HepG2 (cell line): ENCODE measurements around the gene AGAP1. TPM values are rescaled to one million over a fixed set of nuclear protein-coding genes. Genes with fewer than 3 reads are reported as not detected.

Source experiments
- ATAC-seq: fragments of 200-7000 bp; cut with Tn5 transposase; 3 replicates; pipeline ENCODE4 v1.9.1; 2020; ENCODE audit warnings: mild to moderate bottlenecking, moderate library complexity
- BruUV-seq: library from RNA; stranded (reverse); fragments of 400-500 nt; replicated peaks from 2 replicates; lab custom pipeline; 2021; lab: Mats Ljungman, UMichigan
- CTCF ChIA-PET: fragments of 300-600 bp; formaldehyde crosslinking; extraction: SDS; loops from one replicate; lab custom pipeline; 2021; ENCODE audit warnings: low total read pairs, inconsistent platforms, low intra/inter-chr PET ratio; lab: Yijun Ruan, JAX
- POLR2A ChIA-PET: fragments of 350-600 bp; sonication (Branson Sonifier 250); formaldehyde crosslinking; loops from one replicate; lab custom pipeline; 2020; ENCODE audit warnings: antibody characterized with exemption, inconsistent platforms; lab: Yijun Ruan, JAX
- DNase-seq: peaks from one replicate; pipeline ENCODE4 v3.0.0-alpha.2; 2015; ENCODE audit warnings: low spot score
- FAIRE-seq: peaks from 3 replicates; lab custom pipeline; 2011; peaks lifted over from hg19 to GRCh38; lab: Jason Lieb, UNC
- H2AFZ ChIP-seq: one replicate; pipeline ENCODE4 v1.6.1; 2011; ENCODE audit warnings: low read length, inconsistent platforms
- H3K27ac ChIP-seq: fragments of 300-600 bp; 3 replicates; pipeline ENCODE4 v1.8.0; 2011; ENCODE audit warnings: mixed run types, mild to moderate bottlenecking, mixed read lengths, low read length, inconsistent platforms; ENCODE audit not compliant: insufficient read depth; ENCODE audit errors: extremely low read length
- H3K27me3 ChIP-seq, 2 experiments: fragments of 200-600 bp in 1 of 2; 2 replicates in 1 of 2; 3 replicates in 1 of 2; pipeline versions ENCODE4 v1.6.0 to v1.8.0; 2011; ENCODE audit warnings: low read length in 2 of 2, mild to moderate bottlenecking in 2 of 2, moderate library complexity in 2 of 2, inconsistent platforms in 1 of 2; ENCODE audit not compliant: insufficient read depth in 2 of 2, control insufficient read depth in 1 of 2
- H3K36me3 ChIP-seq, 2 experiments: fragments of 200-600 bp in 1 of 2; replicated peaks in 1 of 2; 2 replicates in 1 of 2; 3 replicates in 1 of 2; pipeline versions ENCODE4 v1.5.1 to v1.8.0; 2011; ENCODE audit warnings: low read length in 2 of 2, inconsistent platforms in 1 of 2; ENCODE audit not compliant: insufficient read depth in 2 of 2, control insufficient read depth in 1 of 2
- H3K4me1 ChIP-seq: 2 replicates; pipeline ENCODE4 v1.5.1; 2012; ENCODE audit warnings: low read length, inconsistent platforms; ENCODE audit not compliant: insufficient read depth
- H3K4me2 ChIP-seq: 2 replicates; pipeline ENCODE4 v1.6.0; 2011; ENCODE audit warnings: low read depth, low read length, inconsistent platforms
- H3K4me3 ChIP-seq, 3 experiments: fragments of 200-600 bp in 1 of 3; sonication (generic), shearing (Covaris generic) in 1 of 3; replicated peaks in 1 of 3; 2 replicates each; pipeline ENCODE4 v1.5.1; 2011 to 2016; ENCODE audit warnings: low read length in 3 of 3, inconsistent platforms in 2 of 3, low read depth in 2 of 3, mild to moderate bottlenecking in 2 of 3, control low read depth in 1 of 3, mixed read lengths in 1 of 3; ENCODE audit not compliant: insufficient read depth in 1 of 3
- H3K79me2 ChIP-seq: one replicate; pipeline ENCODE4 v1.6.1; 2011; ENCODE audit warnings: low read length, inconsistent platforms; ENCODE audit not compliant: insufficient read depth
- H3K9ac ChIP-seq: 2 replicates; pipeline ENCODE4 v1.6.0; 2011; ENCODE audit warnings: mild to moderate bottlenecking, low read depth, low read length, inconsistent platforms; ENCODE audit not compliant: insufficient read depth
- H3K9me3 ChIP-seq: 2 replicates; pipeline ENCODE4 v1.5.1; 2012; ENCODE audit warnings: mild to moderate bottlenecking, low read length
- H4K20me1 ChIP-seq: 2 replicates; pipeline ENCODE4 v1.6.0; 2011; ENCODE audit warnings: inconsistent platforms, mild to moderate bottlenecking, low read length, moderate library complexity; ENCODE audit not compliant: insufficient read depth
- CENPX ChIP-seq: sonication (generic); formaldehyde crosslinking; IDR thresholded peaks from 2 replicates; pipeline ENCODE4 v1.9.0; 2021; ENCODE audit warnings: mild to moderate bottlenecking, missing genetic modification reagents, moderate library complexity
- MBD4 ChIP-seq: IDR thresholded peaks from 2 replicates; pipeline ENCODE4 v1.6.1; 2012; ENCODE audit warnings: low read length, inconsistent platforms, borderline replicate concordance
- NFYB ChIP-seq: sonication (generic); formaldehyde crosslinking; IDR thresholded peaks from 2 replicates; pipeline ENCODE4 v1.4.0; 2020; ENCODE audit warnings: missing genetic modification reagents
- NR2F1 ChIP-seq, 2 experiments: fragments of 450-650 bp in 1 of 2; formaldehyde crosslinking in 1 of 2; IDR thresholded peaks; 2 replicates each; pipeline versions ENCODE4 v1.5.0 to v1.6.1; 2016 to 2020; ENCODE audit warnings: mild to moderate bottlenecking in 1 of 2, missing compliant biosample characterization in 1 of 2, missing genetic modification reagents in 1 of 2, moderate library complexity in 1 of 2
- SMYD3 ChIP-seq: sonication (generic); formaldehyde crosslinking; IDR thresholded peaks from 2 replicates; pipeline ENCODE4 v1.8.1; 2023; ENCODE audit warnings: mild to moderate bottlenecking, missing genetic modification reagents
- THRA ChIP-seq: sonication (generic); formaldehyde crosslinking; IDR thresholded peaks from 2 replicates; pipeline ENCODE4 v1.4.0; 2020; ENCODE audit warnings: missing genetic modification reagents, borderline replicate concordance
- ZBED4 ChIP-seq: sonication (generic); formaldehyde crosslinking; IDR thresholded peaks from 2 replicates; pipeline ENCODE4 v1.4.0; 2020; ENCODE audit warnings: missing genetic modification reagents, borderline replicate concordance
- ZNF12 ChIP-seq: sonication (generic); formaldehyde crosslinking; IDR thresholded peaks from 2 replicates; pipeline ENCODE4 v1.5.0; 2020; ENCODE audit warnings: missing genetic modification reagents
- ZNF280D ChIP-seq: sonication (generic); formaldehyde crosslinking; IDR thresholded peaks from 2 replicates; pipeline ENCODE4 v1.5.1; 2020; ENCODE audit warnings: mild to moderate bottlenecking, missing genetic modification reagents
- ZNF660 ChIP-seq: sonication (generic); formaldehyde crosslinking; IDR thresholded peaks from 2 replicates; pipeline ENCODE4 v1.5.1; 2020; ENCODE audit warnings: mild to moderate bottlenecking, low read depth, missing genetic modification reagents, borderline replicate concordance
- WGBS: methylation state at CpG from one replicate; pipeline ENCODE4 v1.1.6; 2017; ENCODE audit warnings: low lambda C conversion rate; 5-methylcytosine and 5-hydroxymethylcytosine counted together
- in situ Hi-C: cut with HindIII; loops from 2 replicates; pipeline ENCODE4 v1.10.0; 2017; ENCODE audit warnings: low pct_unique_long_range_greater_than_20kb; ENCODE audit not compliant: extremely low pct_ligation_motif_present
- intact Hi-C: fragments of 100-400 bp; cut with micrococcal nuclease; formaldehyde crosslinking; loops from one replicate; pipeline ENCODE4 v1.10.0; 2022; ENCODE audit not compliant: unreplicated experiment
- polyA plus RNA-seq, 8 experiments: library from polyadenylated mRNA; depleted of rRNA in 3 of 8; stranded (reverse) in 7 of 8; unstranded in 1 of 8; fragments of >200 nt; fragmentation: Illumina TruSeq in 4 of 8; extraction: Trizol in 4 of 8; gene quantifications; 2 replicates each; pipeline versions ENCODE4 v1.2.1 to v1.2.3, GENCODE V29; 2011 to 2016; ENCODE audit warnings: low read depth in 4 of 8, missing spikeins in 1 of 8, mixed read lengths in 1 of 8; ENCODE audit not compliant: insufficient read depth in 1 of 8
- total RNA-seq, 5 experiments: library from RNA; depleted of rRNA; stranded (reverse); fragments of >200 nt; fragmentation: Illumina TruSeq; extraction: Trizol; gene quantifications; 2 replicates each; pipeline ENCODE4 v1.2.3, GENCODE V29; 2016; ENCODE audit warnings: low read depth in 1 of 5

The AGAP1 gene
- total and polyA plus RNA-seq, 2 of the 13 experiments (the other 11 are each of a cell fraction or from before 2014, with no cell fraction given) = 21.2 to 32.7 TPM

- no peak for TF ChIP-seq CENPX (CRISPR knock-in tag)
- no peak for TF ChIP-seq THRA (CRISPR knock-in tag)
- peak; percentile 96 for TF ChIP-seq ZNF12
- no peaks in the 10 kb centered on the region for H3K79me2 ChIP-seq
- H3K27me3 ChIP-seq = no peaks in the 10 kb centered on the region
- 0 out of 5 replicates have a peak, but pooled peaks cover 0 to 1% of the 10 kb centered on the region in 2 experiments for H3K36me3 ChIP-seq
- no TSS peak for BruUV-seq
- peaks cover 13% of the 10 kb centered on the region for H3K4me1 ChIP-seq
- CTCF ChIA-PET = no interaction called here
- POLR2A ChIA-PET = no interaction called here
- FAIRE-seq (no peak), DNase-seq (no peak), ATAC-seq (no peak)
- H4K20me1 ChIP-seq = no peaks in the 10 kb centered on the region
- 91% methylated on average over 3 of the region's 3 CpGs for WGBS
- intact Hi-C loops (no loop called here), in situ Hi-C loops (no loop called here)
- no peak overlapping the region for H3K4me3 ChIP-seq
- H3K4me2 ChIP-seq = no peak overlapping the region
- H3K9me3 ChIP-seq = no peaks in the 10 kb centered on the region
- H2AFZ ChIP-seq = no peak overlapping the region
- no peak overlapping the region for H3K27ac ChIP-seq
- no peak overlapping the region for H3K9ac ChIP-seq
Observed at GRCh38 chr2:236080412-236080811, 586.6 kb downstream of the AGAP1 start.

GRCh38 chr2:236081171-236081570 is 587.3 kb downstream of the AGAP1 start:
- Histone ChIP-seq H2AFZ (no peak overlapping the region), H3K36me3 (0 out of 5 replicates have a peak, but pooled peaks cover 0 to 1% of the 10 kb centered on the region in 2 experiments), H3K27ac (no peak overlapping the region), H3K79me2 (no peaks in the 10 kb centered on the region), H3K4me1 (peaks cover 13% of the 10 kb centered on the region), H3K4me2 (no peak overlapping the region), H4K20me1 (no peaks in the 10 kb centered on the region), H3K27me3 (no peaks in the 10 kb centered on the region), H3K9ac (no peak overlapping the region), H3K4me3 (no peak overlapping the region), H3K9me3 (no peaks in the 10 kb centered on the region)
- intact Hi-C loops = no loop called here
- TF ChIP-seq NFYB (CRISPR knock-in tag) (no peak), ZNF660 (CRISPR knock-in tag) (no peak), ZNF280D (no peak), ZBED4 (CRISPR knock-in tag) (no peak), SMYD3 (CRISPR knock-in tag) (no peak), MBD4 (no peak), NR2F1 (CRISPR knock-in tag; IDR thresholded peaks at IDR 0.05) (no peak)
- FAIRE-seq = no peak
- no peak for ATAC-seq
- CTCF ChIA-PET = no interaction called here
- BruUV-seq = no TSS peak
- in situ Hi-C loops = no loop called here
- POLR2A ChIA-PET = no interaction called here
- no peak for DNase-seq
- WGBS = 98% methylated on average over 11 of the region's 11 CpGs
